ENCODE measurements around the gene SEMA3C.

DNA sequence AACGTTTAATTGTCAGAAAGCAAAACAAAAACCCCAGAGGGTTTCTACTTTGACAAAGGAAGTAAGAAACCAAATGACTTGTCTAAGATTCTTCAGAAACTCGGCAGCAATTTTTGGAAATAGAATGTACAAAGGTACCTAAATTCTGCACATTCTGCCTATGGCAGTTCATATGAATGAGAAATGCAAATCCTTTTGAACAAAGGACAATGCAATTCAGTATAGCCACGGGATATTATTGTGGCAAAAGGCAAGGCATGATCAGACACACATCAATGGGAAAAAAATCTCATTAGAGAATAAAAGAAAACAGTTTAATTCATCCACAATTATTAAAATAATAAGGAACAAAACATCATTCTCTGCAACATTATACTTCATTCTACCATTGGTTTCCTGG lies 93.4 kb downstream of the SEMA3C start:
- TF ChIP-seq, protein P1, sequence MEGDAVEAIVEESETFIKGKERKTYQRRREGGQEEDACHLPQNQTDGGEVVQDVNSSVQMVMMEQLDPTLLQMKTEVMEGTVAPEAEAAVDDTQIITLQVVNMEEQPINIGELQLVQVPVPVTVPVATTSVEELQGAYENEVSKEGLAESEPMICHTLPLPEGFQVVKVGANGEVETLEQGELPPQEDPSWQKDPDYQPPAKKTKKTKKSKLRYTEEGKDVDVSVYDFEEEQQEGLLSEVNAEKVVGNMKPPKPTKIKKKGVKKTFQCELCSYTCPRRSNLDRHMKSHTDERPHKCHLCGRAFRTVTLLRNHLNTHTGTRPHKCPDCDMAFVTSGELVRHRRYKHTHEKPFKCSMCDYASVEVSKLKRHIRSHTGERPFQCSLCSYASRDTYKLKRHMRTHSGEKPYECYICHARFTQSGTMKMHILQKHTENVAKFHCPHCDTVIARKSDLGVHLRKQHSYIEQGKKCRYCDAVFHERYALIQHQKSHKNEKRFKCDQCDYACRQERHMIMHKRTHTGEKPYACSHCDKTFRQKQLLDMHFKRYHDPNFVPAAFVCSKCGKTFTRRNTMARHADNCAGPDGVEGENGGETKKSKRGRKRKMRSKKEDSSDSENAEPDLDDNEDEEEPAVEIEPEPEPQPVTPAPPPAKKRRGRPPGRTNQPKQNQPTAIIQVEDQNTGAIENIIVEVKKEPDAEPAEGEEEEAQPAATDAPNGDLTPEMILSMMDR (IDR thresholded peaks at IDR 0.05; ENCODE audit: borderline replicate concordance, extremely low read depth, low read length, poor library complexity, severe bottlenecking): no peak
- TF ChIP-seq EZH2 (IDR thresholded peaks at IDR 0.05; ENCODE audit: borderline replicate concordance, low read depth, low read length, severe bottlenecking): no peak
